IPS-NIHi11 (cell line): ENCODE results near the gene PTPRE.

Experiments
- DNase-seq: peaks from one replicate; pipeline ENCODE4 v3.0.0; 2012; ENCODE audit warnings: mixed read lengths, low spot score

PTPRE gene

GRCh38 chr10:127926455-127926854 is 19.6 kb downstream of the PTPRE start:
- no peak for DNase-seq

- no peak for DNase-seq
Measured at GRCh38 chr10:127928021-127928806, 21.3 kb downstream of the PTPRE start.

- no peak for DNase-seq
Measured at GRCh38 chr10:127932521-127933270, 25.8 kb downstream of the PTPRE start.

- no peak for DNase-seq
Measured at GRCh38 chr10:127933271-127933670, 26.4 kb downstream of the PTPRE start.

- no peak for DNase-seq
Measured at GRCh38 chr10:127934383-127934782, 27.5 kb downstream of the PTPRE start.

- DNase-seq = no peak
Measured at GRCh38 chr10:127935071-127935561, 28.2 kb downstream of the PTPRE start.

GRCh38 chr10:127937069-127937468 is 30.2 kb downstream of the PTPRE start:
- no peak for DNase-seq

- DNase-seq = no peak
Measured at GRCh38 chr10:127937915-127938463, 31.1 kb downstream of the PTPRE start.

GRCh38 chr10:127939786-127940330 is 33.0 kb downstream of the PTPRE start:
- DNase-seq = no peak

- no peak for DNase-seq
Measured at GRCh38 chr10:127940866-127941640, 34.1 kb downstream of the PTPRE start.

GRCh38 chr10:127942811-127943210 is 35.9 kb downstream of the PTPRE start:
- DNase-seq = no peak

- no peak for DNase-seq
Measured at GRCh38 chr10:127943336-127943910, 36.5 kb downstream of the PTPRE start.

- DNase-seq = no peak
Measured at GRCh38 chr10:127944256-127944655, 37.4 kb downstream of the PTPRE start.

GRCh38 chr10:127945341-127945758 is 38.4 kb downstream of the PTPRE start:
- no peak for DNase-seq

- no peak for DNase-seq
Measured at GRCh38 chr10:127945948-127946711, 39.2 kb downstream of the PTPRE start.

- DNase-seq = no peak
Measured at GRCh38 chr10:127947211-127947610, 40.3 kb downstream of the PTPRE start.

- DNase-seq = no peak
Measured at GRCh38 chr10:127948791-127949190, 41.9 kb downstream of the PTPRE start.

GRCh38 chr10:127949831-127950230 is 42.9 kb downstream of the PTPRE start:
- no peak for DNase-seq

GRCh38 chr10:127951861-127952574 is 45.1 kb downstream of the PTPRE start:
- DNase-seq = no peak

- DNase-seq = no peak
Measured at GRCh38 chr10:127952575-127952869, 45.6 kb downstream of the PTPRE start.
